ENCODE measurements around the gene ANKRD23. TPM values are rescaled to one million over a fixed set of nuclear protein-coding genes. Genes with fewer than 3 reads are reported as not detected.
A peak's percentile ranks its signal among the peaks of the same experiment; 100 is the strongest.

Gene ANKRD23
- total RNA-seq, 2 experiments from 2014 or later, result 6.2 to 10.4 TPM

- H3K4me1 Mint-ChIP-seq (ENCODE audit: low read depth), result peaks cover 54% of the 10 kb centered on the region
- ChIA-PET POLR2A (interaction anchor here (0.7 to 3.8 kb wide), 23 partner anchors 9 to 669 kb away, joined by 3 to 50 read pairs (median 5); partner anchors contain the start of genes ANKRD39, ARID5A and CNNM4), CTCF (interaction anchor here (0.6 to 3.2 kb wide), 8 partner anchors 8 to 823 kb away, joined by 3 to 27 read pairs (median 6); partner anchors contain the start of genes ANKRD36 and ANKRD39)
- Histone ChIP-seq H3K4me1 (ENCODE audit: insufficient read depth, low read length) (peaks cover 42% of the 10 kb centered on the region), H3K27ac (ENCODE audit: low read depth in 1 of 2, low read length in 2 of 2) (peak overlapping the region; percentile 52 to 60), H3K9me3 (ENCODE audit: control insufficient read depth in 1 of 2, insufficient read depth in 1 of 2, low read length in 2 of 2) (no peaks in the 10 kb centered on the region), H3K27me3 (ENCODE audit: control insufficient read depth in 1 of 2, insufficient read depth in 2 of 2, low read length in 2 of 2) (no peaks in the 10 kb centered on the region), H3K36me3 (ENCODE audit: insufficient read depth, low read length) (peaks cover 10% of the 10 kb centered on the region), H3K4me3 (ENCODE audit: low read length) (peak overlapping the region; percentile 77)
- intact Hi-C loops (cut with DNase I, micrococcal nuclease), result loop anchor here (1.0 to 5.0 kb wide), 9 partner anchors 9 to 278 kb away; partner anchors contain the start of genes ANKRD39 (in 2 of the 2), CNNM4 (in 2 of the 2), ARID5A (in 1 of the 2) and LMAN2L (in 1 of the 2)
- H3K36me3 Mint-ChIP-seq (ENCODE audit: low read depth), result peaks cover 44% of the 10 kb centered on the region
- DNase-seq (peak in 4 of 14 experiments; percentile 4 to 48 (median 22)), ATAC-seq (ENCODE audit: poor library complexity) (peak; percentile 10)
- H3K27me3 Mint-ChIP-seq, result no peaks in the 10 kb centered on the region
- no peak for TF ChIP-seq CTCF (IDR thresholded peaks at IDR 0.05)
- peak overlapping the region; percentile 88 for H3K27ac Mint-ChIP-seq
- H3K9me3 Mint-ChIP-seq, result no peaks in the 10 kb centered on the region
- peak overlapping the region; percentile 92 for H3K4me3 Mint-ChIP-seq
Observed at GRCh38 chr2:96815326-96816126, 28.3 kb downstream of the ANKRD23 start.

GRCh38 chr2:96813656-96814055 lies 30.2 kb downstream of the ANKRD23 start:
- H3K9me3 Mint-ChIP-seq, result no peaks in the 10 kb centered on the region
- TF ChIP-seq CTCF (IDR thresholded peaks at IDR 0.05), result no peak
- Histone ChIP-seq H3K36me3 (ENCODE audit: insufficient read depth, low read length) (peaks cover 7% of the 10 kb centered on the region), H3K27me3 (ENCODE audit: control insufficient read depth in 1 of 2, insufficient read depth in 2 of 2, low read length in 2 of 2) (no peaks in the 10 kb centered on the region), H3K4me3 (ENCODE audit: low read length) (no peak overlapping the region), H3K27ac (ENCODE audit: low read depth in 1 of 2, low read length in 2 of 2) (no peak overlapping the region), H3K9me3 (ENCODE audit: control insufficient read depth in 1 of 2, insufficient read depth in 1 of 2, low read length in 2 of 2) (no peaks in the 10 kb centered on the region), H3K4me1 (ENCODE audit: insufficient read depth, low read length) (peaks cover 23% of the 10 kb centered on the region)
- no peaks in the 10 kb centered on the region for H3K27me3 Mint-ChIP-seq
- DNase-seq (no peak), ATAC-seq (ENCODE audit: poor library complexity) (no peak)
- peaks cover 35% of the 10 kb centered on the region for H3K4me1 Mint-ChIP-seq (ENCODE audit: low read depth)
- H3K27ac Mint-ChIP-seq, result peak overlapping the region; percentile 53
- ChIA-PET POLR2A (interaction anchor here (0.6 to 1.5 kb wide), 3 partner anchors 11 to 485 kb away, joined by 3 to 5 read pairs (median 3); partner anchors contain the start of gene ANKRD39), CTCF (interaction anchor here (0.7 to 1.3 kb wide), 3 partner anchors 13 to 44 kb away, joined by 3 to 5 read pairs (median 3); partner anchors contain the start of gene ANKRD39)
- peak overlapping the region; percentile 54 for H3K4me3 Mint-ChIP-seq
- intact Hi-C loops (cut with DNase I, micrococcal nuclease), result loop anchor here in 1 of 2 experiments (2.0 kb wide), 1 partner anchor 147 kb away; no protein-coding TSS in a partner anchor
- peaks cover 25% of the 10 kb centered on the region for H3K36me3 Mint-ChIP-seq (ENCODE audit: low read depth)

- Histone ChIP-seq H3K4me1 (ENCODE audit: insufficient read depth, low read length) (peaks cover 22% of the 10 kb centered on the region), H3K36me3 (ENCODE audit: insufficient read depth, low read length) (peaks cover 5% of the 10 kb centered on the region), H3K27ac (ENCODE audit: low read depth in 1 of 2, low read length in 2 of 2) (no peak overlapping the region), H3K4me3 (ENCODE audit: low read length) (no peak overlapping the region), H3K9me3 (ENCODE audit: control insufficient read depth in 1 of 2, insufficient read depth in 1 of 2, low read length in 2 of 2) (no peaks in the 10 kb centered on the region), H3K27me3 (ENCODE audit: control insufficient read depth in 1 of 2, insufficient read depth in 2 of 2, low read length in 2 of 2) (no peaks in the 10 kb centered on the region)
- H3K4me3 Mint-ChIP-seq, result no peak overlapping the region
- ChIA-PET CTCF (no interaction called here), POLR2A (no interaction called here)
- no peak for DNase-seq
- no peaks in the 10 kb centered on the region for H3K27me3 Mint-ChIP-seq
- H3K9me3 Mint-ChIP-seq, result no peaks in the 10 kb centered on the region
- TF ChIP-seq CTCF (IDR thresholded peaks at IDR 0.05), result no peak
- intact Hi-C loops (cut with DNase I, micrococcal nuclease), result no loop called here
- H3K36me3 Mint-ChIP-seq (ENCODE audit: low read depth), result peaks cover 9% of the 10 kb centered on the region
- no peak for ATAC-seq (ENCODE audit: poor library complexity)
- peak overlapping the region; percentile 65 for H3K27ac Mint-ChIP-seq
- H3K4me1 Mint-ChIP-seq (ENCODE audit: low read depth), result peaks cover 30% of the 10 kb centered on the region
Observed at GRCh38 chr2:96811917-96812316, 31.9 kb downstream of the ANKRD23 start.

All from CD4-positive, alpha-beta T cell (primary cell).